ENCODE measurements around the gene TRAPPC14. TPM values are rescaled to one million over a fixed set of nuclear protein-coding genes. Genes with fewer than 3 reads are reported as not detected.

TRAPPC14 gene
- total and polyA plus RNA-seq, 2 of the 13 experiments (the other 11 are each of a cell fraction or from before 2014, with no cell fraction given) = 4.7 to 9.6 TPM

DNA sequence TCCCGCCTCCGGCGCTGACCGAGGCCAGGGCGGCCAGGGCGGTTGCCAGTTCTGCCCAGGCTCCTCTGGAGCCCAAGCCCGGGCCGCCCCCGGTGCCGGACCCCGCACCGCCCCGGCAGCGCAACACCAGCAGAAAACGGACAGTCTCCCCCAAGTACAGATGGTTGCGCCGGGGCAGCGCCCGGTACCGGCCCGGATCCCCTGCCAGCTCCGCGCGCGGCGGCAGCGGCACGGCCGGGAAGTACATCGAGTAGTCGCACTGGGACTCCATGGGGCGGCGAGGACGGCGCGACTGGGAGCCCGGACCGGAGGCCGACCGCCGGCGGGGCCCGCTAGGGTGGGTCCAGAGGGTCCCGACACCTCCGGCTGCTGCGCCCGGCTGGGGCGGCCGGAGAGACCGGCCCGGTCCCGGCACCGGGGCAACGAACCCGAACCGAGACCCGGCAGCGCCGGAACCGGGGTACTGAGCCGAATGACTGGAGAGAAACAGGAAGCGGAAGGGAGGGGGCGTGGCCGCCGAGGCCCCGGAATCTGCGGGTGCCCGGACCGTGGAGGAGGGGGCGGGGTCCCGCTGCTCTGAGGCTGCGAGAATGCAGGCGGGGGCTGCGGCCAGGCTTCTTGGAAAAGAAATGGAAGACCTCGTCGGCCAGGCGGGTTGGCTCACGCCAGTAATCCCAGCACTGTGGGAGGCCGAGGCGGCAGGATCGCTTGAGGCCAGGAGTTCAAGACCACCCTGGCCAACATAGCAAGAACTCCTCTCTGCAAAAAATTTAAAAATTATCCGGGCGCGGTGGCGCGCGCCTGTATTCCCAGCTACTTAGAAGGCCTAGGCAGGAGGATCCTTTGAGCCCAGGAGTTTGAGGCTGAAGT lies at the start of gene TRAPPC14 (continued):
- no peak for TF ChIP-seq SP1 (IDR thresholded peaks at IDR 0.05)
- peak; percentile 97 for TF ChIP-seq SP1 (CRISPR knock-in tag; IDR thresholded peaks at IDR 0.05)
- TF ChIP-seq, protein P1, sequence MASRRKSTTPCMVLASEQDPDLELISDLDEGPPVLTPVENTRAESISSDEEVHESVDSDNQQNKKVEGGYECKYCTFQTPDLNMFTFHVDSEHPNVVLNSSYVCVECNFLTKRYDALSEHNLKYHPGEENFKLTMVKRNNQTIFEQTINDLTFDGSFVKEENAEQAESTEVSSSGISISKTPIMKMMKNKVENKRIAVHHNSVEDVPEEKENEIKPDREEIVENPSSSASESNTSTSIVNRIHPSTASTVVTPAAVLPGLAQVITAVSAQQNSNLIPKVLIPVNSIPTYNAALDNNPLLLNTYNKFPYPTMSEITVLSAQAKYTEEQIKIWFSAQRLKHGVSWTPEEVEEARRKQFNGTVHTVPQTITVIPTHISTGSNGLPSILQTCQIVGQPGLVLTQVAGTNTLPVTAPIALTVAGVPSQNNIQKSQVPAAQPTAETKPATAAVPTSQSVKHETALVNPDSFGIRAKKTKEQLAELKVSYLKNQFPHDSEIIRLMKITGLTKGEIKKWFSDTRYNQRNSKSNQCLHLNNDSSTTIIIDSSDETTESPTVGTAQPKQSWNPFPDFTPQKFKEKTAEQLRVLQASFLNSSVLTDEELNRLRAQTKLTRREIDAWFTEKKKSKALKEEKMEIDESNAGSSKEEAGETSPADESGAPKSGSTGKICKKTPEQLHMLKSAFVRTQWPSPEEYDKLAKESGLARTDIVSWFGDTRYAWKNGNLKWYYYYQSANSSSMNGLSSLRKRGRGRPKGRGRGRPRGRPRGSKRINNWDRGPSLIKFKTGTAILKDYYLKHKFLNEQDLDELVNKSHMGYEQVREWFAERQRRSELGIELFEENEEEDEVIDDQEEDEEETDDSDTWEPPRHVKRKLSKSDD (CRISPR knock-in tag; IDR thresholded peaks at IDR 0.05; ENCODE audit: low read depth) = no peak
- TF ChIP-seq ZNF460 (CRISPR knock-in tag; IDR thresholded peaks at IDR 0.05; ENCODE audit: borderline replicate concordance) = no peak
- TF ChIP-seq MIER2 (CRISPR knock-in tag; IDR thresholded peaks at IDR 0.05) = no peak
- TF ChIP-seq, protein P2, sequence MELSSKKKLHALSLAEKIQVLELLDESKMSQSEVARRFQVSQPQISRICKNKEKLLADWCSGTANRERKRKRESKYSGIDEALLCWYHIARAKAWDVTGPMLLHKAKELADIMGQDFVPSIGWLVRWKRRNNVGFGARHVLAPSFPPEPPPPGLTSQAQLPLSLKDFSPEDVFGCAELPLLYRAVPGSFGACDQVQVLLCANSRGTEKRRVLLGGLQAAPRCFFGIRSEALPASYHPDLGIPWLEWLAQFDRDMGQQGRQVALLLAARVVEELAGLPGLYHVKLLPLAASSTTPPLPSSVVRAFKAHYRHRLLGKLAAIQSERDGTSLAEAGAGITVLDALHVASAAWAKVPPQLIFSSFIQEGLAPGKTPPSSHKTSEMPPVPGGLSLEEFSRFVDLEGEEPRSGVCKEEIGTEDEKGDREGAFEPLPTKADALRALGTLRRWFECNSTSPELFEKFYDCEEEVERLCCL (CRISPR knock-in tag; IDR thresholded peaks at IDR 0.05; ENCODE audit: borderline replicate concordance) = no peak
- TF ChIP-seq NR2F2 (IDR thresholded peaks at IDR 0.05; ENCODE audit: borderline replicate concordance, low read depth) = peak; percentile 15; the same call in 1 of the 2 replicates
- TF ChIP-seq ZNF546 (CRISPR knock-in tag; conservative IDR thresholded peaks at IDR 0.05) = peak; percentile 36; the same call in 1 of the 2 replicates
- no peak for TF ChIP-seq ZNF121 (CRISPR knock-in tag; IDR thresholded peaks at IDR 0.05)
- TF ChIP-seq HOXA3 (CRISPR knock-in tag; IDR thresholded peaks at IDR 0.05) = no peak
- no peak for TF ChIP-seq FOXA1 (IDR thresholded peaks at IDR 0.05)
- TF ChIP-seq FOXA1 (CRISPR knock-in tag; IDR thresholded peaks at IDR 0.05) = no peak
- TF ChIP-seq BCL6 (CRISPR knock-in tag; IDR thresholded peaks at IDR 0.05) = peak; percentile 16; the same call in 1 of the 2 replicates
- TF ChIP-seq SP140L (CRISPR knock-in tag; IDR thresholded peaks at IDR 0.05; ENCODE audit: borderline replicate concordance) = no peak
- TF ChIP-seq, protein P3, sequence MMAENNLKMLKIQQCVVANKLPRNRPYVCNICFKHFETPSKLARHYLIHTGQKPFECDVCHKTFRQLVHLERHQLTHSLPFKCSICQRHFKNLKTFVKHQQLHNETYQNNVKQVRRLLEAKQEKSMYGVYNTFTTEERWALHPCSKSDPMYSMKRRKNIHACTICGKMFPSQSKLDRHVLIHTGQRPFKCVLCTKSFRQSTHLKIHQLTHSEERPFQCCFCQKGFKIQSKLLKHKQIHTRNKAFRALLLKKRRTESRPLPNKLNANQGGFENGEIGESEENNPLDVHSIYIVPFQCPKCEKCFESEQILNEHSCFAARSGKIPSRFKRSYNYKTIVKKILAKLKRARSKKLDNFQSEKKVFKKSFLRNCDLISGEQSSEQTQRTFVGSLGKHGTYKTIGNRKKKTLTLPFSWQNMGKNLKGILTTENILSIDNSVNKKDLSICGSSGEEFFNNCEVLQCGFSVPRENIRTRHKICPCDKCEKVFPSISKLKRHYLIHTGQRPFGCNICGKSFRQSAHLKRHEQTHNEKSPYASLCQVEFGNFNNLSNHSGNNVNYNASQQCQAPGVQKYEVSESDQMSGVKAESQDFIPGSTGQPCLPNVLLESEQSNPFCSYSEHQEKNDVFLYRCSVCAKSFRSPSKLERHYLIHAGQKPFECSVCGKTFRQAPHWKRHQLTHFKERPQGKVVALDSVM (CRISPR knock-in tag; IDR thresholded peaks at IDR 0.05) = 0 out of 2 replicates have a peak, but pooled peaks have one; percentile 31
- TF ChIP-seq ZSCAN25 (CRISPR knock-in tag; IDR thresholded peaks at IDR 0.05) = no peak
- no peak for TF ChIP-seq SOX6 (IDR thresholded peaks at IDR 0.05)
- TF ChIP-seq SOX6 (CRISPR knock-in tag; IDR thresholded peaks at IDR 0.05) = peak; percentile 40
- TF ChIP-seq ZNF567 (CRISPR knock-in tag; IDR thresholded peaks at IDR 0.05; ENCODE audit: borderline replicate concordance) = no peak; the same call in 1 of the 2 replicates
- no peak for TF ChIP-seq ADNP (CRISPR knock-in tag; IDR thresholded peaks at IDR 0.05)
- no peak for TF ChIP-seq CAMTA2 (CRISPR knock-in tag; IDR thresholded peaks at IDR 0.05; ENCODE audit: borderline replicate concordance)
- no peak for TF ChIP-seq FIP1L1 (IDR thresholded peaks at IDR 0.05; ENCODE audit: borderline replicate concordance, insufficient read depth, low read depth, low read length)
- TF ChIP-seq ELF4 (CRISPR knock-in tag; IDR thresholded peaks at IDR 0.05; ENCODE audit: borderline replicate concordance) = 0 out of 2 replicates have a peak, but pooled peaks have one; percentile 18
- TF ChIP-seq GABPB1 (CRISPR knock-in tag; IDR thresholded peaks at IDR 0.05) = peak; percentile 95
- peak; percentile 41; the same call in 1 of the 2 replicates for TF ChIP-seq KDM3A (CRISPR knock-in tag; IDR thresholded peaks at IDR 0.05; ENCODE audit: low read depth)
- TF ChIP-seq ZNF138 (CRISPR knock-in tag; IDR thresholded peaks at IDR 0.05; ENCODE audit: low read depth) = no peak

Measured in HepG2 (cell line).